Aorta (tissue), 5 donors: ENCODE measurements around the gene UBL4B. TPM values are rescaled to one million over a fixed set of nuclear protein-coding genes. Genes with fewer than 3 reads are reported as not detected.
A peak's percentile ranks its signal among the peaks of the same experiment; 100 is the strongest.

Source experiments
- ATAC-seq: fragments of 200-7000 bp; cut with Tn5 transposase; one replicate; pipeline ENCODE4 v1.9.1; 2022; ENCODE audit warnings: moderate library complexity; ENCODE audit not compliant: low FRiP score
- DNase-seq, 2 donors: peaks; one replicate each; pipeline ENCODE4 v3.0.0-alpha.2; 2020
- H3K27ac ChIP-seq, 2 donors: one replicate each; pipeline ENCODE4 v1.5.1; 2013; ENCODE audit warnings: low read length in 2 of 2, mild to moderate bottlenecking in 2 of 2, moderate library complexity in 2 of 2, control low read depth in 1 of 2, inconsistent platforms in 1 of 2, low read depth in 1 of 2
- H3K27me3 ChIP-seq, 2 donors: one replicate each; pipeline ENCODE4 v1.6.1; 2013; ENCODE audit warnings: control low read depth in 1 of 2, low read length in 1 of 2, mild to moderate bottlenecking in 1 of 2, moderate library complexity in 1 of 2; ENCODE audit not compliant: insufficient read depth in 2 of 2, control insufficient read depth in 1 of 2
- H3K36me3 ChIP-seq, 2 donors: one replicate each; pipeline ENCODE4 v1.6.1; 2013; ENCODE audit warnings: control low read depth in 1 of 2, low read length in 1 of 2, mild to moderate bottlenecking in 1 of 2; ENCODE audit not compliant: insufficient read depth in 2 of 2, control insufficient read depth in 1 of 2
- H3K4me1 ChIP-seq, 2 donors: one replicate each; pipeline ENCODE4 v1.6.1; 2013; ENCODE audit warnings: low read length in 2 of 2, control low read depth in 1 of 2, mild to moderate bottlenecking in 1 of 2, moderate library complexity in 1 of 2; ENCODE audit not compliant: insufficient read depth in 2 of 2, control insufficient read depth in 1 of 2
- H3K4me3 ChIP-seq, 2 donors: one replicate each; pipeline ENCODE4 v1.5.1; 2013; ENCODE audit warnings: low read length in 2 of 2, control low read depth in 1 of 2, mild to moderate bottlenecking in 1 of 2
- H3K9me3 ChIP-seq: one replicate; pipeline ENCODE4 v1.6.1; 2013; ENCODE audit warnings: mild to moderate bottlenecking, low read length; ENCODE audit not compliant: control insufficient read depth
- WGBS, 2 donors: extraction: QIAGEN DNeasy Blood & Tissue Kit; methylation state at CpG; one replicate each; pipeline ENCODE4 v1.1.7; 2013; 5-methylcytosine and 5-hydroxymethylcytosine counted together
- intact Hi-C, 2 donors: fragments of 100-400 bp; cut with DNase I; formaldehyde crosslinking; loops; one replicate each; pipeline versions ENCODE4 v1.14.2 to v1.15.0; 2022
- polyA plus RNA-seq, 2 donors: library from polyadenylated mRNA; stranded (reverse); fragments of 200-250 nt; gene quantifications; one replicate each; pipeline ENCODE4 v1.2.3, GENCODE V29; 2013
- total RNA-seq, 2 donors: library from RNA; stranded (reverse); fragmentation: NEBNext Ultra II Directional; extraction: Animal tissue kit (Norgen Biotek cat#: 25700); gene quantifications; one replicate each; pipeline ENCODE4 v1.2.1, GENCODE V29; 2021
- donor health status: healthy with polysubstance abuse.
- donor health status: Bipolar disorder and iron deficiency.
- donor health status: DM: no; HTN: no; CAD: no.
- donor health status: DM: no; HTN: no; CAD: no.
- donor health status: DM: yes; HTN: yes; CAD: no.

UBL4B gene
- total and polyA plus RNA-seq, 4 donors, result not detected

DNA sequence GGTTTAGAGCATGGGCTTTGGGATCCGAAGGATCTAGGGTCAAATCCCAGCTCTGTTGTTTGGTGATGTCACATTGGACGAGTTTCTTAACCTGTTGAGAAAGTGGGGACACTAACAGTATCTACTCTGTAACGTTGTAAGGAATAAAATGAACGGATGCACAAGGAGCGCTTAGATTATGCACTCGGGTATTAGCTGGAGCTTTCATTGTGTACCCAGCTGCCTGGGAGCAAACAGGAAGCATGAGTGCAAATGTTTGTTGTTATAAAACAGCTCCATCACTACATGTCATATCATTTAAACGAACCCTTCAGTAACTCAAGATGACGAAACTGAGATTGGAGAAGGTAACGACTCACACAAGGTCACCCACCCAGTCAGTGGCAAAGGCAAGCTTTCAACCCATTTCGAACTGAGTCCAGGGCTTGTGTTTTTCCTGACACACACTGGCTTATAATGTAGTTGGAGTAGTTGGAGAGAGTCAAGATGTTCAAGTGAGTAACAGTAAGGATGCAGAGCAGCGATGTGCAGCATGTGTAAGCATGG, 21.9 kb downstream of the UBL4B start:
- no peak overlapping the region for H3K27ac ChIP-seq
- H3K4me1 ChIP-seq, result no peaks in the 10 kb centered on the region
- 81 to 84% methylated on average over 11 of the region's 11 CpGs for WGBS, 2 donors
- no peak for DNase-seq
- intact Hi-C loops, result no loop called here
- no peak overlapping the region for H3K4me3 ChIP-seq
- no peaks in the 10 kb centered on the region for H3K9me3 ChIP-seq
- H3K27me3 ChIP-seq, result no peaks in the 10 kb centered on the region
- no peak for ATAC-seq
- no peaks in the 10 kb centered on the region for H3K36me3 ChIP-seq

DNA sequence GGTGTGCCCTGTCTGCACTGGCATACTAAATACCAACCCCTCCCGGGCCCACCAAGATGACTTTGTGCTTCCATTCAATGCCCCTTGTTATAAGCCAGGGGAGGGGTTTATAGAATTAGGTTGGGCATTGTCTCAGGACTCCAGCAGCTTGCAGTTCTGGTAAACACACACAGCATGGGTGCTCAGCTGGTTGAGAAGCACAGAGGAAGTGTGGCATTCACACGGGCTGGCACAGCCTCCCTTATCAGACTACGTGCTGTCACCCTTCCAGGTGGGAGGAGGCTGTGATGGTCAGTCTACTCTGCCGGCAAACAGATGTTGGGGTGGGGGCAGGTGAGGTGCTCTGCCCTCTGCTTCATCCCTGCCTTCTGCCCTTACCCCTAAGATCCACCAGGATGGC, 23.0 kb downstream of the UBL4B start:
- H3K9me3 ChIP-seq, result no peaks in the 10 kb centered on the region
- 48 to 54% methylated on average over 4 of the region's 4 CpGs for WGBS, 2 donors
- DNase-seq (no peak), ATAC-seq (no peak)
- no peaks in the 10 kb centered on the region for H3K27me3 ChIP-seq
- no peak overlapping the region for H3K4me3 ChIP-seq
- intact Hi-C loops, result no loop called here
- H3K27ac ChIP-seq, result no peak overlapping the region
- no peaks in the 10 kb centered on the region for H3K36me3 ChIP-seq
- H3K4me1 ChIP-seq, result no peaks in the 10 kb centered on the region

DNA sequence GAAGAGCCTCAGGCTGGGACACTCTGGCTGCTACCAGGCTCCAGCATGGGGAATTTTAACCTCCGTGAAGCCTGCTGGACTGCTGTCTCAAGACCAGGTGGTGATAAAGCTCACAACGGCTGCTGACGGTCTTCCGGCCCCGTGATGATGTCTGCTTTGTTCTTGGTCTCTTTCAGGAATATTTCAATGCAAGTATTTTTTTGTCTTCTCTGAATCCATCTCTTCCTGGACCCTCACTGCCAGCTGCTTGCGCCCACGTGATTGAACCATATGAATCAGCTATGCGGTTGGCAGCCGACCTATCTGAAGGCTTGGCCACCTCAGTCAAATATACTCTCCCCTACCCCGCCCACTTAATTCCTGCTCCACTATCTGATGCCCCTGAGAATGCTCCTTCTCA, 23.4 kb downstream of the UBL4B start:
- DNase-seq, result no peak
- Histone ChIP-seq H3K27ac (no peak overlapping the region), H3K27me3 (no peaks in the 10 kb centered on the region), H3K9me3 (no peaks in the 10 kb centered on the region), H3K4me3 (no peak overlapping the region), H3K36me3 (no peaks in the 10 kb centered on the region), H3K4me1 (no peaks in the 10 kb centered on the region)
- intact Hi-C loops, result no loop called here
- no peak for ATAC-seq
- 71 to 77% methylated on average over 10 of the region's 10 CpGs for WGBS, 2 donors

DNA sequence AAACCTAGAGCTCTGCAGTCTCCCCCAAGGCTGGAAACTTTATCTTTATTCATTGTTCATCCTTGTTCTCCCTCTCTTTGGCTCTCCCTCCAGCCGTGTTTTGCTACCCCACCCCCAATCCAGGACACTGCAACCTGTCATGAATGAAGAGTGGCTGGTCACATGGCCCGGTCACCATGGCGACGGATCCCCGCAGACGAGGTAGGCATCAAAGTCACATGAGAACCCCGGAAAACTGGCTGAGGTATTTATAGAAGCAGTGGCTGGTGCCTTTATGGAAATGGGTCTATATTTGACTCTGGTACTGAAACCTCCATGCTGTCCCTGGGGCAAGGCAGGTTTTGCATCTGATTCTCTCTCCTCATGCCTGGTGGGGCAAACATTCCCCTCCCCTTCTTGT, 24.7 kb downstream of the UBL4B start:
- Histone ChIP-seq H3K9me3 (no peaks in the 10 kb centered on the region), H3K27me3 (no peaks in the 10 kb centered on the region), H3K4me3 (no peak overlapping the region), H3K4me1 (no peaks in the 10 kb centered on the region), H3K36me3 (no peaks in the 10 kb centered on the region), H3K27ac (no peak overlapping the region)
- DNase-seq (no peak), ATAC-seq (no peak)
- WGBS, 2 donors, result 3% methylated on average over 7 of the region's 7 CpGs
- intact Hi-C loops, result no loop called here

DNA sequence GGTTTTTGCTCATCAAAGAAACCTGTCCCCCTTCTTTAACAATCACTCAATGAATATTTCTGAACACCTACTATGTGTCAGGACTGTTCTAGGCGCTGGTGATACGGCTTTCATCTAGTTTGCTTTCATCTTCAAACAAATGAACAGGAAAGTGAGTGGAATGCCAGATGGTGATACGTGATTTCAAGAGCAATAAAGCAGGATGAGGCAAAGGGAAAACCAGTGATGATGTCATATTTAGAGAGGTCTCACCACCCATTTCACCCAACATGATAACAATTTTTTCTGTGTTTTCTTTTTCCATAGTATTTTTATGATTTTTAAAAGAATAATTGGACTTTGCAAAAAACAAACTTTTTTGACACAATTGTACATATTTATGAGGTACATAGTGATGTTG, 26.7 kb downstream of the UBL4B start:
- Histone ChIP-seq H3K4me1 (no peaks in the 10 kb centered on the region), H3K36me3 (no peaks in the 10 kb centered on the region), H3K4me3 (no peak overlapping the region), H3K27ac (no peak overlapping the region), H3K27me3 (peaks cover 0 to 2% of the 10 kb centered on the region in 2 donors), H3K9me3 (no peaks in the 10 kb centered on the region)
- intact Hi-C loops, result no loop called here
- DNase-seq (no peak), ATAC-seq (no peak)
- 86 to 88% methylated on average over 3 of the region's 3 CpGs for WGBS, 2 donors

DNA sequence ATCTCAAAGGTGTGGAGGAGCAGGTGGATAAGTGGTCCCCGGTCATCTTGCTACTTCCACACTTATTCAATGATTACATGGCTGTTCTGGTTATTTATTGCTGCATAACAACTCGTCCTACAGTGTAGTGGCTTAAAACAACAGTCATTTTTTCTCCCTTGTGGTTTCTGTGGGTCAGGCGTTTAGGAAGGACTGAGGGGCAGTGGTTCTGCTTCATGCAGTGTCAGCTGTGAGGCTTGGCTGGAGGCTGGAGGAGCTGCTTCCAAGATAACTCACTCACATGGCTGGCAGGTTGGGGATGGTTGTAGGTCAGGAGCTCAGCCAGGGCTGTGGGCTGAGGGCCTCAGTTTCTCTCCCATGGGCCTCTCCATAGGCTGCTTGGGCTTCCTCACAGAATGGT, 32.1 kb downstream of the UBL4B start:
- WGBS, 2 donors, result 46 to 52% methylated on average over 3 of the region's 3 CpGs
- DNase-seq, result no peak
- Histone ChIP-seq H3K27me3 (peaks cover 0 to 2% of the 10 kb centered on the region in 2 donors), H3K4me3 (no peak overlapping the region), H3K27ac (no peak overlapping the region), H3K9me3 (no peaks in the 10 kb centered on the region), H3K36me3 (no peaks in the 10 kb centered on the region), H3K4me1 (no peaks in the 10 kb centered on the region)
- ATAC-seq, result no peak
- intact Hi-C loops, result no loop called here

DNA sequence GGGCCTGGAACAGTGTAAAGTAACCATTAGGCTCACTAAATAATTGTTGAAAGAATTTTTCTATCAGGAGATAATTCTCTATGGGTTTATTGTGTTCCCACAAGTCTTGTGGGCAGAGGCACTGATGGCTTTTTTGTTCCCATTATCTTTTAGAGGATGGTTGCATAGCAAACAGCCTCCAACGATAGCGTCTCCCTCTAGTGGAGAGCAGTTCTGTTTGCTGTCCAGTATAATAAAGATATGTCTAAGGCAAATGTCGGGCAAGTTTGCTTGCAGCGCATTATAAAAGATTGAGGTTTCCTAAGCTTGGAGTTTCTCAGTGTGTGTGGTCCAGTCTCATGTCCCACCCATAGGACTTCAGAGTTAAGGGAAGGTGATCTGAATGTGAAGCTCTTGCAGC, 36.7 kb downstream of the UBL4B start:
- no peak for DNase-seq
- ATAC-seq, result no peak
- Histone ChIP-seq H3K36me3 (no peaks in the 10 kb centered on the region), H3K27me3 (no peaks in the 10 kb centered on the region), H3K9me3 (peaks cover 1% of the 10 kb centered on the region), H3K27ac (no peak overlapping the region), H3K4me1 (no peaks in the 10 kb centered on the region), H3K4me3 (no peak overlapping the region)
- intact Hi-C loops, result no loop called here
- WGBS, 2 donors, result 48 to 50% methylated on average over 4 of the region's 4 CpGs

DNA sequence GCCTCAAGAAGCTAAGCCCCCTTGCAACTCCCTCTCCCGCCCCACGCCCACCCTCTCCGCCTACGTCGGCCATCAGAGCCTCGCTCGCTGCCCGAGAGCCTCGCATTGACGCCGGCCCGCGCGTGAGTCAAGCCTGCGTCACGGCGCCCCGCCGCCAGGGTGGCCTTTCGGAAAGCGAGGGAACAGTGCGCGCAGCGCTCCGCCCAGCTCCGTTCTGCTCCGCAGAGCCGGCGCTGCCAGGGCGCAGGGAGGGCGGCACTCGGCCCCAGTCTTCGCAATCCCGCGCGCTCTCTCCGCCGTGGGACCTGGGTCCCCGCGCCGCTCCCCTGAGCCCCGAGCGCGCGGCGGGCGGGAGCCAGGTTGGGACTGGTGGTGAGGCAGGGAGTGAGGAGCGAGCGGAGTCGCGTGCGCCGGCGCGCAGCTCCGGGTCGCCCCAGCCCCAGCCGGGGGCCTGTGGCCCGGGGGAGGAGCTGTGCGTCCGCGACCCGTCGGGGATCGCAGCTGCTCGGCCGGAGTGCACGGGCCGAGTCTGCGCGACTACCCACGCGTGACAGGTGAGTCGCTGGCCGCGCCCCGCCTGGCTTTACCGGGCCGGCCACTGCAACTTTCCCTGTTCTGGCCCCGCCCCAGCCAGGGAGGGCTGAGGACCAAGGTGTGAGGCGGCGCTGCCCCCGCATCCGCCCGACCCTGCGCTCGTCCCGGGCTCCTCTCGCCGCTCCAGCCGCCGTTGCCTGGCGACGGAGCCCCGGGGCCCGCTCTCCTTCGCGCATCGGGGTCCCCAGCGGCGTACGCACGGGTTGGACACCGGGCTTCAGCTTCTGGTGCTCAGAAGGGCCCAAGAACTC, 38.3 kb downstream of the UBL4B start, which contains the start of gene SLC6A17:
Gene SLC6A17 (plus strand): TSS at position 165 of the 845 bp plus-strand sequence. CDS start 16,436 bp downstream, outside the sequence.
- Histone ChIP-seq H3K4me1 (no peaks in the 10 kb centered on the region), H3K36me3 (no peaks in the 10 kb centered on the region), H3K27me3 (no peaks in the 10 kb centered on the region), H3K27ac (no peak within 1 kb of the TSS), H3K4me3 (no peak within 1 kb of the TSS), H3K9me3 (peaks cover 1% of the 10 kb centered on the region)
- no peak for ATAC-seq
- peak in 1 of 2 donors; percentile 84 for DNase-seq
- WGBS, 2 donors, result 1% methylated on average over 93 to 104 of the region's 104 CpGs
- intact Hi-C loops, result no loop called here

DNA sequence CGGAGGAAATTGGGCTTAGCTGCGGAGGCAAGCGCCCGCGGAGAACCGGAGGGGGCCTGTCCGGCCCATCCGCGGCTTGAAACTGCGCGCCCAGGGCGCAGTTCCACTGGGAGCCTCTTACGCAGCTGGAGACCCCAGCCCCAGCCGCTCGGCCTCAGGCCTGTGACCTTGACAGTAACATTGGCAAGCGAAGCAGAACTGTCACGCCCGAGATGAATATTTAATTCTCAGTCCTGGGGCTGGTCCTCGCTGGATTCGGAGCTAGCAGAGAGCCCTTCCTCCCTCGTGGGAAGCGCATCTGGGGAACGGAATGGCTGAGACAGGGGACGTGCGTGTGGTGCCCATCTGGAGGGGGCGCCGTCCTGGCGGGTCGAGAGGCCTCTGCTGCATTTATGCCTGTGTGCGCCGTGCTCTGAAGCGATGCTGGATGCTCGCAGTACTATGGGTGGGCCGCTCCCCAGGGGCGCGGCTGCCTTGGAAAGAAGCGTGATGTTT, 39.0 kb downstream of the UBL4B start:
- no peak overlapping the region for H3K27ac ChIP-seq
- H3K4me1 ChIP-seq, result no peaks in the 10 kb centered on the region
- intact Hi-C loops, result no loop called here
- peaks cover 2% of the 10 kb centered on the region for H3K9me3 ChIP-seq
- 9 to 10% methylated on average over 37 of the region's 37 CpGs for WGBS, 2 donors
- no peak for DNase-seq
- no peak for ATAC-seq
- H3K36me3 ChIP-seq, result no peaks in the 10 kb centered on the region
- no peak overlapping the region for H3K4me3 ChIP-seq
- no peaks in the 10 kb centered on the region for H3K27me3 ChIP-seq
